Measurements from ENCODE around the gene PSMG3. TPM values are rescaled to one million over a fixed set of nuclear protein-coding genes. Genes with fewer than 3 reads are reported as not detected.

Gene PSMG3
- total RNA-seq, 1 experiment from 2014 or later = 59.4 TPM

DNA sequence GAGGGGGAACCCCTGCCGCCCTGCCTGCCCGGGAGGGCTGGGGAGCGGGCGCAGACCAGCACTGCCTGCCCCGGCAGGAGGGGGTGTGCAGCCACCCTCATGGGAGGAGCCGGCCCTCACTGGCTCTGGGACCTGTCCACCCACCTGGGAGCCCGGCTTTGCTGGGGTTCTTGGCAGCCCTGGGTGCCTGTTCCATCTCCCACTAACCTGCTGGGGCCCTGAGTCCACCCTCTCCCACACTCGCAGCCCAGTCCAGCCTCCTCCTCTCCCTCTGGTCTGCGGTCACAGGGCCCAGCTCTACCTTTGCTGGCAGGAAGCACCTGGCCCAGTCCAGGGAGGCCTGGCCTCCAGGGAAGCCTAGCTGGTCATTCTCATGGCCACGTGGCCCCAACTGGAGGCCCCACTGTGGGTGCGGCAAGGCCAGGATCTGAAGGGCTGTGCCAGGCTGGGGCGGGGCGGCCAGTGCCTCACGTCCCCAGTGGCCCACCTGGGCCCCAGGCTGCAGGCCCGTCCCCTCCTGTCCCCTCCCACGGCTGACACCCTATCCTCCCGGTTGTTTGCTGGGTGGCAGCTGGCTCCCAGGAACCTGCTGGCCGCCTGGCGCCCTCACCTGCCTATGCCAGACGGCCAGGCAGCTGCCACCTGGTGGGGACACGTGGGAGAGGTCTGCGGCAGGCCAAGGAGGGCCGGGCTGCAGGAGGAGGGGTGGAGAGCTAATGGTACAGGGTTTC is 13.9 kb downstream of the PSMG3 start, which contains the start of gene TMEM184A:
TSS of gene TMEM184A (minus strand) at position 393 of the 731 bp plus-strand sequence. CDS start 721 bp downstream, outside the sequence.
- ChIA-PET CTCF (interaction anchor here (0.6 to 1.4 kb wide), 3 partner anchors 51 to 792 kb away, joined by 3 to 4 read pairs (median 3); no protein-coding TSS in a partner anchor), POLR2A (interaction anchor here (0.6 to 1.1 kb wide), 2 partner anchors 13 to 14 kb away, joined by 3 to 4 read pairs; no protein-coding TSS in a partner anchor)
- Histone ChIP-seq H3K27me3 (ENCODE audit: control insufficient read depth, insufficient read depth, low read length) (no peaks in the 10 kb centered on the region), H3K4me3 (ENCODE audit: low read depth in 2 of 2, low read length in 2 of 2) (peak within 1 kb of the TSS; percentile 28 to 45), H3K9me3 (ENCODE audit: control insufficient read depth, insufficient read depth, low read depth, low read length) (no peaks in the 10 kb centered on the region), H3K4me1 (ENCODE audit: control insufficient read depth, insufficient read depth, low read length) (peaks cover 38% of the 10 kb centered on the region), H3K27ac (ENCODE audit: low read length) (peak within 1 kb of the TSS; percentile 83), H3K36me3 (ENCODE audit: control insufficient read depth, insufficient read depth, low read length) (no peaks in the 10 kb centered on the region)
- TF ChIP-seq POLR2AphosphoS5 (IDR thresholded peaks at IDR 0.05; ENCODE audit: low read depth, low read length) (no peak; the same call in 1 of the 2 replicates), SIN3A (IDR thresholded peaks at IDR 0.05; ENCODE audit: borderline replicate concordance, insufficient read depth, low read depth, low read length) (no peak), TCF7L2 (IDR thresholded peaks at IDR 0.05; ENCODE audit: low read depth, low read length) (no peak)
- TF ChIP-seq, protein P1, sequence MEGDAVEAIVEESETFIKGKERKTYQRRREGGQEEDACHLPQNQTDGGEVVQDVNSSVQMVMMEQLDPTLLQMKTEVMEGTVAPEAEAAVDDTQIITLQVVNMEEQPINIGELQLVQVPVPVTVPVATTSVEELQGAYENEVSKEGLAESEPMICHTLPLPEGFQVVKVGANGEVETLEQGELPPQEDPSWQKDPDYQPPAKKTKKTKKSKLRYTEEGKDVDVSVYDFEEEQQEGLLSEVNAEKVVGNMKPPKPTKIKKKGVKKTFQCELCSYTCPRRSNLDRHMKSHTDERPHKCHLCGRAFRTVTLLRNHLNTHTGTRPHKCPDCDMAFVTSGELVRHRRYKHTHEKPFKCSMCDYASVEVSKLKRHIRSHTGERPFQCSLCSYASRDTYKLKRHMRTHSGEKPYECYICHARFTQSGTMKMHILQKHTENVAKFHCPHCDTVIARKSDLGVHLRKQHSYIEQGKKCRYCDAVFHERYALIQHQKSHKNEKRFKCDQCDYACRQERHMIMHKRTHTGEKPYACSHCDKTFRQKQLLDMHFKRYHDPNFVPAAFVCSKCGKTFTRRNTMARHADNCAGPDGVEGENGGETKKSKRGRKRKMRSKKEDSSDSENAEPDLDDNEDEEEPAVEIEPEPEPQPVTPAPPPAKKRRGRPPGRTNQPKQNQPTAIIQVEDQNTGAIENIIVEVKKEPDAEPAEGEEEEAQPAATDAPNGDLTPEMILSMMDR (IDR thresholded peaks at IDR 0.05) = peak; percentile 93
- TF ChIP-seq, protein P2, sequence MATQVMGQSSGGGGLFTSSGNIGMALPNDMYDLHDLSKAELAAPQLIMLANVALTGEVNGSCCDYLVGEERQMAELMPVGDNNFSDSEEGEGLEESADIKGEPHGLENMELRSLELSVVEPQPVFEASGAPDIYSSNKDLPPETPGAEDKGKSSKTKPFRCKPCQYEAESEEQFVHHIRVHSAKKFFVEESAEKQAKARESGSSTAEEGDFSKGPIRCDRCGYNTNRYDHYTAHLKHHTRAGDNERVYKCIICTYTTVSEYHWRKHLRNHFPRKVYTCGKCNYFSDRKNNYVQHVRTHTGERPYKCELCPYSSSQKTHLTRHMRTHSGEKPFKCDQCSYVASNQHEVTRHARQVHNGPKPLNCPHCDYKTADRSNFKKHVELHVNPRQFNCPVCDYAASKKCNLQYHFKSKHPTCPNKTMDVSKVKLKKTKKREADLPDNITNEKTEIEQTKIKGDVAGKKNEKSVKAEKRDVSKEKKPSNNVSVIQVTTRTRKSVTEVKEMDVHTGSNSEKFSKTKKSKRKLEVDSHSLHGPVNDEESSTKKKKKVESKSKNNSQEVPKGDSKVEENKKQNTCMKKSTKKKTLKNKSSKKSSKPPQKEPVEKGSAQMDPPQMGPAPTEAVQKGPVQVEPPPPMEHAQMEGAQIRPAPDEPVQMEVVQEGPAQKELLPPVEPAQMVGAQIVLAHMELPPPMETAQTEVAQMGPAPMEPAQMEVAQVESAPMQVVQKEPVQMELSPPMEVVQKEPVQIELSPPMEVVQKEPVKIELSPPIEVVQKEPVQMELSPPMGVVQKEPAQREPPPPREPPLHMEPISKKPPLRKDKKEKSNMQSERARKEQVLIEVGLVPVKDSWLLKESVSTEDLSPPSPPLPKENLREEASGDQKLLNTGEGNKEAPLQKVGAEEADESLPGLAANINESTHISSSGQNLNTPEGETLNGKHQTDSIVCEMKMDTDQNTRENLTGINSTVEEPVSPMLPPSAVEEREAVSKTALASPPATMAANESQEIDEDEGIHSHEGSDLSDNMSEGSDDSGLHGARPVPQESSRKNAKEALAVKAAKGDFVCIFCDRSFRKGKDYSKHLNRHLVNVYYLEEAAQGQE (IDR thresholded peaks at IDR 0.05; ENCODE audit: insufficient read depth in 1 of 2, low read depth in 2 of 2, low read length in 1 of 2) = no peak
- in situ Hi-C loops (cut with HindIII; ENCODE audit: low pct_unique_long_range_greater_than_20kb, low sequenced_read_pairs) (no loop called here), intact Hi-C loops (cut with micrococcal nuclease; ENCODE audit: unreplicated experiment) (no loop called here)
- DNase-seq (ENCODE audit: low read depth, low spot score) (no peak), ATAC-seq (peak; percentile 74)
- no TSS peak for BruUV-seq (replicated peaks)

DNA sequence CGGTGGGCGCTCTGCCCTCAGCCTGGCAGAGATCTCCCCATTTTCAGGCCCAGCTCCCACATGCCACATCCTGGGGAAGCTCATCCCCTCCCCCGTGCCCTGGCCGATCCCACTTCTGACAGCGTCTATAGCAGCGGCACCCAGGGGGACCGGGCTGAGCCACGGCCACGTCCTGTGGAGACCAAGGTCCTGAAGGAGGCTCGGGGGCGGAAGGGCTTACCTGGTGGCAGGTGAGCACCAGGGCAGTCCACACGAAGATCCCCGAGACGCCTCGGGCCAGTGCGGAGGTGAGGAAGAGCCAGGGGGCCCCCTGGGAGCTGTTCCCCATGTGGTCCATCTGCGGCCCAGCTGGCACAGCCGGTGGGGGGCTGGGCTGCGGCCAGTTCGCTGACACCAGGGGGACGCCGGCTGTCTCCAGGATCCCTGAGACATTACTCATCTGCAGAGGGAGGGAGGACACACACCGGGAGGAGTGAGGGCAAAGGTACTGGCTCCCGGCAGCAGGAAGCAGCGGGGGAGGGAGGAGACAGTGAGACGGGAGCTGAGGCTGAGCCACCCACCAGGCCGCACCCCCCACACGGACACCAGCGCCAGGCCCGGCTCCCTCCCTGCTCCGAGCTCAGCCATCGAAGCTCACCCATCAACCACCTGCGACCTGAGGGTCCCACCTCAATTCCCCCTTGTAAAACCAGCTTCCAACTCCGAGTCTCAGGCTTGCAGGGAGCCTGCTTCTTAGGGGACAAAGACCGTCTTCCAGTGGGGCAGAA is 14.6 kb downstream of the PSMG3 start:
- POLR2A ChIA-PET = interaction anchor here (0.6 to 1.1 kb wide), 2 partner anchors 13 to 15 kb away, joined by 3 to 4 read pairs; no protein-coding TSS in a partner anchor
- intact Hi-C loops (cut with micrococcal nuclease; ENCODE audit: unreplicated experiment) = no loop called here
- no TSS peak for BruUV-seq (replicated peaks)

More for the DNA sequence above, 14.6 kb downstream of the PSMG3 start:
- Histone ChIP-seq H3K27me3 (ENCODE audit: control insufficient read depth, insufficient read depth, low read length) (no peaks in the 10 kb centered on the region), H3K36me3 (ENCODE audit: control insufficient read depth, insufficient read depth, low read length) (no peaks in the 10 kb centered on the region), H3K4me3 (ENCODE audit: low read depth in 2 of 2, low read length in 2 of 2) (peak overlapping the region; percentile 28 to 45), H3K9me3 (ENCODE audit: control insufficient read depth, insufficient read depth, low read depth, low read length) (no peaks in the 10 kb centered on the region), H3K27ac (ENCODE audit: low read length) (peak overlapping the region; percentile 83), H3K4me1 (ENCODE audit: control insufficient read depth, insufficient read depth, low read length) (peaks cover 38% of the 10 kb centered on the region)
- TF ChIP-seq POLR2AphosphoS5 (IDR thresholded peaks at IDR 0.05; ENCODE audit: low read depth, low read length) (no peak; the same call in 1 of the 2 replicates), TCF7L2 (IDR thresholded peaks at IDR 0.05; ENCODE audit: low read depth, low read length) (no peak), SIN3A (IDR thresholded peaks at IDR 0.05; ENCODE audit: borderline replicate concordance, insufficient read depth, low read depth, low read length) (no peak)
- TF ChIP-seq, protein P2 (IDR thresholded peaks at IDR 0.05; ENCODE audit: insufficient read depth in 1 of 2, low read depth in 2 of 2, low read length in 1 of 2) = no peak
- TF ChIP-seq, protein P1 (IDR thresholded peaks at IDR 0.05) = no peak
- no peak for DNase-seq (ENCODE audit: low read depth, low spot score)
- in situ Hi-C loops (cut with HindIII; ENCODE audit: low pct_unique_long_range_greater_than_20kb, low sequenced_read_pairs) = no loop called here
- peak; percentile 75 for ATAC-seq
- CTCF ChIA-PET = interaction anchor here (0.6 to 1.4 kb wide), 3 partner anchors 50 to 793 kb away, joined by 3 to 4 read pairs (median 3); no protein-coding TSS in a partner anchor

Measured in Panc1 (cell line).